ENCODE results near the gene SERPINA1.

Gene SERPINA1

DNA sequence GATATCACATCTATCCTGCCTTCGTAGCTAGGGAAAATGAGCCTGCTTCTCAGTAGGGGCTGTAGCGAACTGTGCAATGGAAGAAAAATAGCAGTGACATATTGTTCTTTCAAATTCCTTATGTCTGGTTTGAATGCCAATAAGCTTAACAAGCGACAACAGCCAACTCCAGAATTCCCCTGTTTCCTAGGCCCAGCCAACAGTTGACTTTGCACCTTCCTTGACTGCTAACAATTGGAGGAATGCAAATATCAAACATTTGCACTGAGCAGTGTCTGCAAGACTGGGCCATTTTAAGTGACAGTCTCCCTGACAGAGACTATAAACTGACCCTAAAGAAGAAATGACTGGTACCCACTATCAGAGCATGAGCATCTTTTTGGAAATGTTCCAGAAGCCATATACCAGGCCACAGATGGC is 12.0 kb upstream of the SERPINA1 start:
- DNase-seq: no peak
- in situ Hi-C loops (cut with MboI; ENCODE audit: low pct_unique_long_range_greater_than_20kb, low sequenced_read_pairs): no loop called here

DNA sequence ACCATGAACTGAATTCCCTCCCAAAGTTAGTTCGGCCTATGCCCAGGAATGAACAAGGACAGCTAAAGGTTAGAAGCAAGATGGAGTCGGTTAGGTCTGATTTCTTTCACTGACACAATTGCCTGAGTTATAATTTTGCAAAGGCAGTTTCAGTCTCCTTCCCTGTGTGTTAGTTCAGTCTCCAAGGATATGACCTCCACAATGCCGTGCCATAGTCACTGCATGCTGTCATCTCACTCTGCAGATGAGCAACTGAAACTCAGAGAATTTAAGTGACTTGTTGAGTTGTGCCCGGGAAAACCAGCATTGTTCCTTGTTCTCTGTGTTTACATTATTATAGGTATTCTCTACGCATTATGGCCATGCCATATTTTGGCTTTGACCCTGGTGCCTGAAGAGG is 10.1 kb upstream of the SERPINA1 start:
- in situ Hi-C loops (cut with MboI; ENCODE audit: low pct_unique_long_range_greater_than_20kb, low sequenced_read_pairs): no loop called here
- DNase-seq: no peak

DNA sequence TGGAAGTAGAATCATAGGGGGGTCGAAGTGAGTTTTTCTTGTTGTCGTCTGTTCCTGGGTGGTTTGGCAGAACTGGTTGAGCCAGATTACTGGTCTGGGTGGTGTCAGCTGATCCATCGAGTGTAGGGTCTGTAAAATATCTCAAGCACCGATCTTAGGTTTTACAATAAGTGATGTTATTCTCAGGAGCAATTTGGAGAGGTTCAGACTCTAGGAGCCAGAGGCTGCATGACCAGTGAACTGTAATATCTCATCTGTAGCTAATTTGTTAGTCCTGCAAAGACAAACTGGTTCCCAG is 9.7 kb upstream of the SERPINA1 start:
- DNase-seq: no peak
- in situ Hi-C loops (cut with MboI; ENCODE audit: low pct_unique_long_range_greater_than_20kb, low sequenced_read_pairs): no loop called here

DNA sequence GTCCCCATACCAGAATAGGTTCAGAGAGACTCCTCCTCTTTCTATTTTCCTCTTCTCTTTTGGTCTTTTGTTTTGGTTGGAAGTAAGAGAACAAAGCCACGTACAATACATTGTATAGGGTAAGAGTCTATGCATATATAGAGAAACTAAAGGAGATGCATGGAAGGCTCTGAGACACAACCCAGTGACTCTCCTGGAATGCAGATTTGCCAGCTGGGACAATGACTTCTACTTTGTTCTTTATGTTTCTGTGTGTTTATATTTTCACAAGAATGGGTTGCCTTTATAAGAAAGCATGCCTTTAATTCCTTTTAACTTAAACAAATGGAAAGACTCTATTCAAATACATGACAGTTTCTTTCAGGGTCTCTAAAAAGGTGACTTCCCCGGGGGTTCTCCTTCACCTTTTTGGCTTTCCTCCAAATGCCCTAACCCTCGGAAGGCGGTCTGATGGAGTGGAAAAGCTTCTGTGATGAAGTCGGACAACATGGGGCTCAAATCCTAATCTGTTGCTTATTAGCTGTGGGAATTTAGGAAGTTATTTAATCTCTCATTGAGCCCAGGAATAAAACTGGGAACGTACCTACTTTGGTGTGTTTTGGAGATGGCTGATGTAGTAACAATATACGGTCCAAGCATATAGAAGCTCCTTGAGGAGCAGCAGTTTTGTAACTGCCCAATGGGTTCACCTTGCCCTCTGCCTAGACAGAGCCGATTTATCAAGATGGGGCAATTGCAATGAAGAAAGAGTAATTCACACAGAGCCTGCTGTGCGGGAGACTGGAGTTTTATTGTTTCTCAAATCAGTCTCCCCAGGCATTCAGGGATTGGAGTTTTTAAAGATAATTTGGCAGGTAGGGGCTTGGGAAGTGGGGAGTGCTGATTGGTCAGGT is 9.1 kb upstream of the SERPINA1 start:
- no peak for DNase-seq
- in situ Hi-C loops (cut with MboI; ENCODE audit: low pct_unique_long_range_greater_than_20kb, low sequenced_read_pairs): no loop called here

DNA sequence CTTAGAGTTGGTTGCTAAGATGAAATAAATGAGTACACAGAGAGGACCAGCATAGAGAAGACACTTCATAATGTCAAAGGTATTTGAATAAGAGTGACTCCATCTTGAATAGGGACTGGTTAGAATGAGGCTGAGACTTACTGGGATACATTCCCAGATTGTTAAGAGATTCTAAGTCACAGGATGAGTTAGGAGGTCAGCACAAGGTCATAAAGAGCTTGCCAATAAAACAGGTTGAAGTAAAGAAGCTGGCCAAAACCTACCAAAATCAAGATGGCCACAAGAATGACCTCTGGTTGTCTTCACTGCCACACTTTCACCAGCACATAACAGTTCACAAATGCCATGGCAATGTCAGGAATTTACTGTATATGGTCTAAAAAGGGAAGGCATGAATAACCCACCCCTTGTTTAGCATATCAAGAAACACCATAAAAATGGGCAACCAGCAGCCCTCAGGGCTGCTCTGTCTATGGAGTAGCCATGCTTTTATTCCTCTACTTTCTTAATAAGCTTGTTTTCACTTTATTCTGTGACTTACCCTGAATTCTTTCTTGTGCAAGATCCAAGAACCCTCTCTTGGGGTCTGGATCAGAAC is 8.3 kb upstream of the SERPINA1 start:
- in situ Hi-C loops (cut with MboI; ENCODE audit: low pct_unique_long_range_greater_than_20kb, low sequenced_read_pairs): no loop called here

DNA sequence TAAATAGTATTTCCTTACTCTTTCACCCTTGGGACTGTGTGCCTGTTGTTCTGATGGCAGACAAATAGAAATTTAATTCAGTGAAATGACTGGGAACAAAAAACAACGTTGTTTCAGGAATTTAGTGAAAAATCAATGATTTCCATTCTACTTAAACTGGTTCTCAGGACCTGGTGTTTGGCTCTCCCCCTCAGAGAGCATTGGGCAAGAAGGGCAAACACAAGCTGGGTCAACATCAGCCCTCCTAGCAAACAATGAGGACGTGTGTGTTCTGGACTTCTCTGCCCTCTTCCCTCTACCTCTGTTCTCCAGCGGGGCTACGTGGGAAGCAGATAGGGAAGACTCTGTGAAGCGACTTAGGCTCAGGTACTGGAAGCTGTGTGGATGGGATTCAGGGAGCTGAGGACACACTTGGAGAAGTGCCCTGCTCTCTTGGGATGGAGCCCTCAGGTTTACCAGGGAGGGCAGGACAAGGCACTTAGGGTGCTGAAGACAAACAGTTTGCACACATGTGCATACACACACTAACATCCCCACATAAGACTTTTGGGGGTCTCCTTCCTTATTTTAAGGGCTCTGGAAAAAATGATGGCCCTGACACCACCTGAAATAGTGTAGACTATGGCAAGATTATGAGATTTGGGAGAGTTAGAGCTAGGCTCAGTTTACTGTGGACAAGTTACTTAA is 7.6 kb upstream of the SERPINA1 start:
- DNase-seq: no peak
- in situ Hi-C loops (cut with MboI; ENCODE audit: low pct_unique_long_range_greater_than_20kb, low sequenced_read_pairs): no loop called here

More for the DNA sequence above, 8.3 kb upstream of the SERPINA1 start:
- no peak for DNase-seq

DNA sequence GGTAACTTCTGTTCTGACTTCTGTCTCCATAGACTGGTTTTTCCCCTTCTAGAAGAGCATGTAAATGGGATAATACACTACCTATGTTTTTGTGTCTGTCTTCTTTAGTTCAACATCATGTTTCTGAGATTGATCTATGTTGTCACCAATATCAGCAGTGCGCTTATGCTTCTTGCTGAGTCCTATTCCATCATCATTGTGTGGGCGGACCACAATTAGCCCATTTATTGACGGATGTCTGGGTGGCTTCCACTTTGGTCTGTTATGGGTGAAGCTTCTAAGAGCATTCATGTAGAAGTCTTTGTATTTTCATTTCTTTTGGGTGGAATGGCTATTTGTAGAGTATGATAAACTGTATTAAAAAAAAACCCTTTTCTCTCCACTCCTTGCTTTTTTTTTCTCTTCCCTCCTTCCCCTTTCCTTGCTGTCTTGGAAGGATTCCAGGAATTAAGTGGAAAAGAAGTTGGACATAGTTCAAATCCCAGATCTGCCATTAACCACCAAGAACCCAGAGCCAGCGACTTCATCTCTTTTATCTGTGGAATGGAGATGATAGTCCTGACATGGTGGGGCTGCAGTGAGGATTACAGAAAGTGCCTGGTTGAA is 7.0 kb upstream of the SERPINA1 start:
- in situ Hi-C loops (cut with MboI; ENCODE audit: low pct_unique_long_range_greater_than_20kb, low sequenced_read_pairs): no loop called here
- DNase-seq: no peak

DNA sequence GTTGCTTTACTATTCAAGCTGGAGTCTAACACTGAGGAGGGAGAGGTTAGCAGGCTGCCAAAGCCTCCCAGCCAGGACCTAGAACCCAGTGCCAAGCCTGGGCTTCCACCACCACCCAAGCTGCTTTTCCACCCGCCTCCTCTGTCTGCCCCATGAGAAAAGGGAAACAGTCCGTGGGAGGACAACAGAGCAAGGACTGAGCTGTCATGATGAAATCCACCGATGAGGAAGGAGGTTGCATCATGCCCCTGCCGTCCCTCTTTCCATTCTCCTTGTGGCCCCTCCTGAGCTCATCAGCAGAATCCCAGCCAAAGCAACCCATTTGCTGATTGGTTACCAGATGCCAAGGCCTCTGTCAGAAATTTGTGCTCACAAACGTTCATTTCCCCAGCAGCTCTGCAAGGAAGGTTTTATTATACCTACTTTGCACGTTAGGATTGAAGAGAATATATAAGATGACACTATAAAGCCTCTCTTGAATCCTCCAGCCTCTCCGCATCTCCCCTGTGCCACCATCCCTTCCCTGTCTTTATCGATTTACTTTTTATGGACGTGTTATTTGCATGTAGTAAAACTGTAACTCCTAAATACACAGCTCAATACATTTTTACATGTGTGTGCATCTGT is 6.3 kb upstream of the SERPINA1 start:
- peak; percentile 84 for DNase-seq
- in situ Hi-C loops (cut with MboI; ENCODE audit: low pct_unique_long_range_greater_than_20kb, low sequenced_read_pairs): no loop called here

DNA sequence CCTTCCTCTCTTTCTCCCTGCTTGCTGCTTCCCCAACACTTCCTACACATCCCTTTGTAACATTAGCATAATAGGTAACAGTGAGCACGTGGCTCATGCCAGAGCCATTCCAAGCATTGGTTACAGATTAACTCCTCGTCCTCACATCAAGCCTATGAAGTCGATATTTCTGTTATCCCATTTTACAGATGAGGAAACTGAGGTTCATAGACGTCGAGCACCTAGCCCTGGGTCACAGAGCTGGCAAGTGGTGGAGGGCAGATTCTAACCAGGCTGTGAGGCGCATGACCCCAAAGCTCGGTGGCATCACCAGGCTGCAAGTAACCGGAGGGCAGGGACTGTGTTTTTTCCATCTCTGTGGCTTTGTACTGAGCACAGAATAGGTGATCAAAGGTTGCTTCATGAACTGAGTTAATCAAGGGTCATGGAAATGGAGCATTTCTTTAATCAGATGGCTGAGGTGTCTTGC is 5.7 kb upstream of the SERPINA1 start:
- in situ Hi-C loops (cut with MboI; ENCODE audit: low pct_unique_long_range_greater_than_20kb, low sequenced_read_pairs): no loop called here
- no peak for DNase-seq

DNA sequence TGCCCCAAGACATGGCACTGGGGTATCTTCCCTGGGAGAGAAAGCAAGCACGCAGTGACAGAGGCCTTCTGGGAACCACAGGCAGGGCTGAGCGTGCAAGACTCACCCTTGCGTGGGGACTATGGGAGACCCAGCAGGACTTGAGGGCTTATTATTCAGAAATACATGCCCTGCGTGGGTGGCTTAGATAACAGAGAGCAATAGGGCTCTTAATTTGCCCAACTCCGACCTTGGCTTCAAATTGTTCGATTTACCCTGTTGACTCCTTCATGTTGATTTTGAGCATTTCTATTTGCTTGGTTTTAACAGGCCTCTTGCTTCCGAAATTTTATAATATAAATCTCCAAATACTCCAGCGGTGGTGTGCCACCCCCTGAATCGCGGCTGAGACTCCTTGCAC is 5.1 kb upstream of the SERPINA1 start:
- in situ Hi-C loops (cut with MboI; ENCODE audit: low pct_unique_long_range_greater_than_20kb, low sequenced_read_pairs): no loop called here
- DNase-seq: no peak

DNA sequence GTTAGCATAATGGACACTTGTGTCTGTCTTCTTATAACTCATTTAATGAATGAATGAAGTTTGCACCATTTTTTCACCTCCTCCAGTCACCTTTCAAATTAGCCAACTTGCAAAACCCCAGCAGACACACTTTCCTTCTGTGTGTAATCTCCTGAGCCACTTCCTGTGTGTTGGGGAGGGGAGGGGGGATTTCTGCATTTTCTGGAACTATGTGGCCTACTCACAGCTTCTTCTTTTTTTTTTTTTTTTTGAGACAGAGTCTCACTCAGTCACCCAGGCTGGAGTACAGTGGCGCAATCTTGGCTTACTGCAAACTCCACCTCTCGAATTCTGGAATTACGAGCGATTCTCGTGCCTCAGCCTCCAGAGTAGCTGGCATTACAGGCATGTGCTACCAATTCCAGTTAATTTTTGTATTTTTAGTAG is 4.1 kb upstream of the SERPINA1 start:
- peak; percentile 94 for DNase-seq
- in situ Hi-C loops (cut with MboI; ENCODE audit: low pct_unique_long_range_greater_than_20kb, low sequenced_read_pairs): no loop called here

DNA sequence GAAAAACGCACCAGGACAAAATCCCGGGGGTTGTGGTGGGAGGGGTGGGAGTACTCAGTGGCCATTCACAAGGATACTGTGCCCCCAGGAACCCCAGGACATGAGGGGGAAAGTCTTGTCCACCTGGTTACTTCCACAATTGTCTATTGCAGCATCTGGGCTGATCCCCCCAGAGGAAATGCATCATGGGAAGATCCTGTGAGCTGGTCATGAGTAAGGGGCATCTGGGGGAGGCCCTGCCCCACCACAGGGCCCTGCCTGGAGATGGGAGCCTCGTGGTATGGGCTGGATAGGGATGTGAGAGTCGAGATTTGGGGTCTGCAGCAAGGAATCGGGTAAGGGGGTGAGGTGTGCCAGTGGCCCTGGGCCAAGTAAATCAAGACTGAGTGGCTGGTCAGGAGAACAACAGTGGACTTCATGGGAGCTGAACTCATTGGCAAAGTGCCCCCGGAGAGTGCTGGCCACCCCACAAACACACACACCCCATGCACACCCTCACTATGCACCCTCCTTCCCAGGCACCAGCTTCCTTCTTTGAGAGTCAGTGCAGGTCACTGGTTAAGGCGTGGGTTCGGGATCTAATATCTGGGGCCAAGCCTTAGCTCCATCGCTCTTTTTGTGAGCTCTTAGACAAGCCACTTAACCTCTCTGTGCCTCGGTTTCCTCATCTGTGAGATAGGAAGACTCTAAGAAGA is 3.0 kb upstream of the SERPINA1 start:
- in situ Hi-C loops (cut with MboI; ENCODE audit: low pct_unique_long_range_greater_than_20kb, low sequenced_read_pairs): no loop called here
- no peak for DNase-seq

DNA sequence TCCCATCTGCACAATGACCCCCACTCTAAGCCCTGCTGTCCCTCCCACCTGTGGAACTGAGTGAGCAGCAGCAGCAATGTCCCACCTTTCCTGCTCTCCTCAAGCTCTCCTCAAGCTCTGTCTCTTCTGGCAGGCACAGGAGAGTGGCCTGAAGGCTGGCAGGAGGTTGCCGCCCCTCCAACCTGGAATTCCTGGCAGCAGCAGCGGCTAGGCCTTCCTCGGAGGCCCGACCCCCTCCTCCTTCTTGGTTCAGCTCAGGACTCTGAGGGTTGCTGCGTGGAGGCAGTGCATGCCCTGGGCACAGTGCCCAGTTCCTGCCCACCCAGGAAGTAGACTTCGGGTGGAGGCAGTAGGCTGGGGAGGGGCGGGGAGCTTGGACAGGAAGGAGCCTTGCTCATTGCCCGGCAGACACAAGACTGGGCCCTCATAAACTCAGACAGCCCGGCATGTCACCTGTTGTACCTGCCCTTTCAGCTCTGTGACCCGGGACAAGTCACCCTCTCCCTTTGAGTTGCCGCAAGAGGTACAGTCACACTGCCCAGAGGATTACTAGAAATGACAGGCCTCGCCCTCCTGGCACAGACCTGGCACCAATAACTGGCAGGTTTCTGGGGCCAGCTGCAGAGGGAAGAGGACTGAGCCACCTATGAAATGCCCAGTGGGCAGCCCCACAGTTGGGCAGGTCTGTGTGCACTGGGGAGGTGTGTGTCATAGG is 2.1 kb upstream of the SERPINA1 start:
- DNase-seq: no peak
- in situ Hi-C loops (cut with MboI; ENCODE audit: low pct_unique_long_range_greater_than_20kb, low sequenced_read_pairs): no loop called here

DNA sequence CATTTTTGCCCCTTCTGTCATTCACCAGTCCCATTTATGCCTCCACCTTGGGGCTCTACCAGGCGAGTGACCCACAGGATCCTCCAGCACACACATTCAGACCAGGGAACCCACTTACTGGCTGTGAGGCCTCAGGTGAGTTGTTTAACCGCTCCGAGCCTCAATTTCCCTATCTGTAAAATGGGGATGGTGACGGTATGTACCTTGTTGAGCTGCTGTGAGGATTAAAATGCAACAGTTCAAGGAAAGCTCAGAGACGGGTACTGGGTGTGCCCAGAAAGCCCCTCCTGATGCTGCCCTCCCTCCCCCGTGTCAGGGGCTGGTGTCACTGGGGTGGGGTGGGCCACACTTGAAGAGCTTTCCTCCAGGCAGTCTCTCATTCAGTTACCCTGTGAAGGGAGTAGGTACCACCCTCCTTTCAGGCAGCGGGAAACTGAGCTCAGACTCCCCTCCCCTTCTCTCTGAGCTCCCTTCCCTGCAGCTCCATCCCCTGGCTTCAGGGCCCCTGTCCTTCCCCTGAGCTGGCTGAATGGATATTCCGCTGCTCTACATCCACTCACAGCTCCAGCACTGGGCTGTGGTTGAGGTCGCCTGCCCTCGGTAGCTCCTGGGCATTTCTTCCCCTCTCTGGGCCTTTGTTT is 1.4 kb upstream of the SERPINA1 start:
- no peak for DNase-seq

DNA sequence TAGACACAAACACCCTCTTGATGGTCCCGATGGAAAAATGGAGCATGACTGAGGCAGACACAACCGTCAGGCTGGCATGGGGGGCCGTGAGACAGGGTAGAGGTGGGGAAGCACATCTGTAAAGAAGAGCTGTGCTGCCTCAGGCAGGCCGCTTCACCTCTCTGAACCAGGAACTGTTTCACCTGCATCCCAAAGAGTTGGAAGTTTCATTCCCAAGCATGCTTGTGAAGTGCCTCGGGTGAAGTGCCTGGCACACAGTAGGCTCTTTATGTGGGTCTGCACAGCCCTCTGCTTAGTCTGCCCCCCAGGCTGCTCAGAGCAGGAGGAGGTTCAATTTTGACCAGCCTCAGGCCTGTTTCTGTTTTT is 685 bp upstream of the SERPINA1 start:
- no peak for DNase-seq
- in situ Hi-C loops (cut with MboI; ENCODE audit: low pct_unique_long_range_greater_than_20kb, low sequenced_read_pairs): no loop called here

More for the DNA sequence above, 1.4 kb upstream of the SERPINA1 start:
- in situ Hi-C loops (cut with MboI; ENCODE audit: low pct_unique_long_range_greater_than_20kb, low sequenced_read_pairs): no loop called here

DNA sequence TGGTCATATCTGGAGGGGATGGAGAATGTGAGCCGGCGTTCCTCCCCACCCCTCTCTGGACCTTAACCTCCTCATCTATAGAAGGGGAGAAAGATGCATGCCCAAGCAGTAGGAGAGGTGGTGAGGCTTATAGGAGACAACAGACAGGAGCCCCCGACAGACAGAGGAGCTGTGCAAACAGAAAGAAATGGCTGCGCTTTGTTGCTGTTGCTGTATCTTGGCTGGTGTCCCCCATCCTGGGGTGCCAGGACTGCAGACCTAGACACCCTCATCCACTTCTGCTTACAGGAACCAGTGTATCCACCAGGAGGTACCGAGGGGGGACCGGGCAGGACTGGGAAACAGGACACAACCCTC is 397 bp downstream of the SERPINA1 start:
- no peak for DNase-seq
- in situ Hi-C loops (cut with MboI; ENCODE audit: low pct_unique_long_range_greater_than_20kb, low sequenced_read_pairs): no loop called here

DNA sequence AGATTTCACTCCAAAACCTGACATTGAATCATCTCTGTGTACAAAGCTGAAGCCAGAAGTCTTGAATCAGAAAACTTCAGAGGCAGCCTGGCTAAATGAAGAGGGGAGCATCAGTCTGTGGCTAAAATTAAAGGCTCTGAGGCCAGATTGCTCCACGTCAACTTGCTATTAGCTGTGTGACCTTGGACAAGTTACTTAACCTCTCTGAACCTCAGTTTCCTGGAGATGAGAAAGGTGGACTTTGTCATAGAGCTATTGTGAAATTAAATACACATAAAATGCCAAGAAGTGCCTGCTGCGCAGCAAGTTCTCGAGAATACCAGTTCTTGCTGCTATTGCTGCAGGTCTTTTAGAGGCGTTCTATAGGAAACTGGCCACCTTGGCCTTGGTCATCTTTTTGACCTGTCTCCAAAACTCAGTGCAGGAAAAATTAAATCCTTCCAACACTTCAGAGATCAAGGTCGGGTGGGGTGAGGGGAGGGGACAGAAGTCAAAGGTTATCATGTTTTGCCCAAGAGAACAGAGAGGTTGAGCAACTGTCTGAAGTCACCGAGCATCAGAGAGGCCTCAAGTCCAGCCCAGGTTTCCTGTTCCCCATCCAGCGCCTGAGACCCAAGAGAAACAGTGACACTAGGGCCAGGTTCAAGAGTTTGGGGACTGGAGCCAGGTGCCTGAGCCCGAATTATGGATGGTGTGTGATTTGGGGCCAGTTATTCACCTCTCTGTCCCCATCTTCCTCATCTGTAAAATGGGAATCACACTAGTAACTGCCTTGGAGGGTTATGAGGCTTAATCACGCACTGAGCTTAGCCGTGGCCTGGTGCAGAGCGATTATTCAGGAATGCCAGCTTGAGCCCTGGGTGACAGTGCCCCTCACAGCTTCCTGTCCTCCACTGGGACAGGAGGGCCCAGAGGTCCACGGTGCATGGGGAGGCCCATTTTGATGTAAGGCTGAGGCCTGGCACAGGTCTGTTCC is 1.1 kb downstream of the SERPINA1 start:
- no peak for DNase-seq
- in situ Hi-C loops (cut with MboI; ENCODE audit: low pct_unique_long_range_greater_than_20kb, low sequenced_read_pairs): no loop called here
